ENCODE data around the gene CBX5. TPM values are rescaled to one million over a fixed set of nuclear protein-coding genes. Genes with fewer than 3 reads are reported as not detected.

Gene CBX5
- total and polyA plus RNA-seq, 10 of the 15 experiments (the other 5 are each of a cell fraction or from before 2014, with no cell fraction given) = 46.7 to 138 (median 74.6) TPM

DNA sequence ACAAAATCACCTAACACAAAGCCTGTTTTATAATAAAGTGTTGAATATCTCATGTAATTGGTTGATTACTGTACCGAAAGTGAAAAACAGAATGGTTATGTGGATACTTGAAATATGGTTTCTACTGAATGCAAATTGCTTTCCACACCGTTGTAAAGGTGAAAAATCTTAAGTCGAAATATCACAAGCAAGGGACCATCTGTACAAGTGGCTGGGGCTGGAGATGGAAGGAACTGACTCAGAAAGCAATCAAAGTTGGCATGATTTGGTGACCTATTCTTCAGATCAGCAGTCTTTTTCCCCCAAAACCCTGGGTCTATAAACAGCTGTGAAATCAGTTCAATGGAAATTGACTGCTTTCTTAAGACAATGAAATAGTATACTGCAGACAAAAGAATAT is 3.6 kb downstream of the CBX5 start:
- intact Hi-C loops (cut with micrococcal nuclease; ENCODE audit: unreplicated experiment) = loop anchor here (2.0 kb wide), 1 partner anchor 18 kb away; no protein-coding TSS in a partner anchor
- peaks cover 81% of the 10 kb centered on the region for H3K79me2 ChIP-seq (ENCODE audit: control insufficient read depth, insufficient read depth, low read length)
- TF ChIP-seq NFYA (IDR thresholded peaks at IDR 0.05; ENCODE audit: borderline replicate concordance, low read depth, low read length) (no peak), EED (IDR thresholded peaks at IDR 0.05; ENCODE audit: low read depth) (no peak), SMC3 (IDR thresholded peaks at IDR 0.05; ENCODE audit: borderline replicate concordance, low read length) (no peak)
- ChIA-PET CTCF (interaction anchor here (1.0 to 8.4 kb wide), 6 partner anchors 10 to 60 kb away, joined by 3 to 49 read pairs (median 3); partner anchors contain the start of gene COPZ1), SMC1A (ENCODE audit: uncharacterized antibody, unreplicated experiment) (interaction anchor here (1.0 to 1.3 kb wide), 3 partner anchors 21 to 28 kb away, joined by 3 to 5 read pairs (median 5); no protein-coding TSS in a partner anchor), POLR2A (interaction anchor here (0.6 to 1.6 kb wide), 2 partner anchors 14 to 81 kb away, joined by 3 read pairs; no protein-coding TSS in a partner anchor), RAD21 (ENCODE audit: unreplicated experiment) (no interaction called here)
- no peaks in the 10 kb centered on the region for H3K27me3 ChIP-seq (replicated peaks in 1 of 2; ENCODE audit: control insufficient read depth in 2 of 2, insufficient read depth in 2 of 2, low read length in 1 of 2)
- in situ Hi-C loops (cut with MboI) = no loop called here
- no TSS peak for BruUV-seq (replicated peaks)
- no peak overlapping the region for H3K9ac ChIP-seq (ENCODE audit: control insufficient read depth, insufficient read depth, low read length)
- H3K4me3 ChIP-seq = peak overlapping the region; percentile 76; the same call in 1 of the 2 replicates
- H3K9me3 ChIP-seq (replicated peaks; ENCODE audit: control insufficient read depth, insufficient read depth, low read length) = no peaks in the 10 kb centered on the region
- DNase-seq (ENCODE audit: low read depth, low spot score) (no peak), FAIRE-seq (peak; percentile 52), ATAC-seq (no peak)
- 35% methylated on average over 3 of the region's 3 CpGs for WGBS (ENCODE audit: insufficient coverage, insufficient replicate concordance, low lambda C conversion rate, missing lambda C conversion rate)
- no peak overlapping the region for H3K27ac ChIP-seq (ENCODE audit: control insufficient read depth, insufficient read depth)
- peak overlapping the region; percentile 87 for H3K4me2 ChIP-seq (ENCODE audit: control insufficient read depth, insufficient read depth)
- no peaks in the 10 kb centered on the region for H4K20me1 ChIP-seq (ENCODE audit: control insufficient read depth, insufficient read depth)
- peaks cover 0 to 3% of the 10 kb centered on the region in 2 experiments; a peak in 1 of 4 replicates for H3K36me3 ChIP-seq (ENCODE audit: control insufficient read depth in 2 of 2, insufficient read depth in 2 of 2, low read length in 1 of 2)
- H3K4me1 ChIP-seq (ENCODE audit: control insufficient read depth, insufficient read depth, low read length) = peaks cover 25% of the 10 kb centered on the region
- no peak overlapping the region for H2AFZ ChIP-seq (ENCODE audit: control insufficient read depth, low read depth, low read length)

- SMC1A ChIA-PET (ENCODE audit: uncharacterized antibody, unreplicated experiment) = interaction anchor here (0.7 to 3.2 kb wide), 4 partner anchors 11 to 51 kb away, joined by 3 to 21 read pairs (median 4); partner anchors contain the start of gene COPZ1
- RAD21 ChIA-PET (ENCODE audit: unreplicated experiment) = interaction anchor here (1.1 kb wide), 1 partner anchor 22 kb away, joined by 7 read pairs; no protein-coding TSS in a partner anchor
- CTCF ChIA-PET = interaction anchor here (0.8 to 8.4 kb wide), 7 partner anchors 12 to 106 kb away, joined by 3 to 49 read pairs (median 4); no protein-coding TSS in a partner anchor
- no peaks in the 10 kb centered on the region for H3K27me3 ChIP-seq (replicated peaks in 1 of 2; ENCODE audit: control insufficient read depth in 2 of 2, insufficient read depth in 2 of 2, low read length in 1 of 2)
- intact Hi-C loops (cut with micrococcal nuclease; ENCODE audit: unreplicated experiment) (no loop called here), in situ Hi-C loops (cut with MboI) (no loop called here)
- POLR2A ChIA-PET = interaction anchor here (0.5 to 1.7 kb wide), 7 partner anchors 13 to 107 kb away, joined by 3 to 5 read pairs (median 3); no protein-coding TSS in a partner anchor
- WGBS (ENCODE audit: insufficient coverage, insufficient replicate concordance, low lambda C conversion rate, missing lambda C conversion rate) = 97% methylated on average over 2 of the region's 2 CpGs
- H3K4me3 ChIP-seq = no peak overlapping the region
- no peak for FAIRE-seq
- peaks cover 25% of the 10 kb centered on the region for H3K4me1 ChIP-seq (ENCODE audit: control insufficient read depth, insufficient read depth, low read length)
- no peak overlapping the region for H2AFZ ChIP-seq (ENCODE audit: control insufficient read depth, low read depth, low read length)
- BruUV-seq (replicated peaks) = no TSS peak
- peaks cover 72% of the 10 kb centered on the region for H3K79me2 ChIP-seq (ENCODE audit: control insufficient read depth, insufficient read depth, low read length)
- H4K20me1 ChIP-seq (ENCODE audit: control insufficient read depth, insufficient read depth) = no peaks in the 10 kb centered on the region
- H3K36me3 ChIP-seq (ENCODE audit: control insufficient read depth in 2 of 2, insufficient read depth in 2 of 2, low read length in 1 of 2) = peaks cover 0 to 7% of the 10 kb centered on the region in 2 experiments; a peak in 2 of 4 replicates
- DNase-seq (ENCODE audit: low read depth, low spot score) = no peak
- no peak overlapping the region for H3K9ac ChIP-seq (ENCODE audit: control insufficient read depth, insufficient read depth, low read length)
- H3K27ac ChIP-seq (ENCODE audit: control insufficient read depth, insufficient read depth) = no peak overlapping the region
- no peak for ATAC-seq
- no peak overlapping the region for H3K4me2 ChIP-seq (ENCODE audit: control insufficient read depth, insufficient read depth)
- H3K9me3 ChIP-seq (replicated peaks; ENCODE audit: control insufficient read depth, insufficient read depth, low read length) = no peaks in the 10 kb centered on the region
- TF ChIP-seq DPF2 (IDR thresholded peaks at IDR 0.05) (no peak), POLR2AphosphoS5 (IDR thresholded peaks at IDR 0.05; ENCODE audit: low read length) (no peak), EZH2 (IDR thresholded peaks at IDR 0.05; ENCODE audit: borderline replicate concordance, control insufficient read depth, low read depth, low read length) (no peak), ZNF217 (IDR thresholded peaks at IDR 0.05) (no peak), TCF7 (IDR thresholded peaks at IDR 0.05; ENCODE audit: borderline replicate concordance) (no peak), ZZZ3 (IDR thresholded peaks at IDR 0.05; ENCODE audit: control insufficient read depth, insufficient read length, low read depth) (no peak), RBBP5 (conservative IDR thresholded peaks at IDR 0.05) (no peak), JUNB (IDR thresholded peaks at IDR 0.05) (no peak), CEBPB (IDR thresholded peaks at IDR 0.05; ENCODE audit: borderline replicate concordance in 1 of 2, low read depth in 2 of 2, low read length in 2 of 2) (no peak), ZBTB4 (CRISPR knock-in tag; IDR thresholded peaks at IDR 0.05) (no peak), ZNF207 (IDR thresholded peaks at IDR 0.05; ENCODE audit: borderline replicate concordance) (no peak), YBX1 (IDR thresholded peaks at IDR 0.05) (no peak), NFYB (IDR thresholded peaks at IDR 0.05; ENCODE audit: insufficient read depth, low read depth, low read length) (no peak)
Observed at GRCh38 chr12:54273981-54274380, 5.9 kb downstream of the CBX5 start.

Data from GM12878 (cell line).